H9 (cell line): ENCODE measurements around the gene COTL1. TPM values are rescaled to one million over a fixed set of nuclear protein-coding genes. Genes with fewer than 3 reads are reported as not detected.
A peak's percentile ranks its signal among the peaks of the same experiment; 100 is the strongest.

Source experiments
- DNase-seq: peaks from one replicate; pipeline ENCODE4 v3.0.0-alpha.2; 2017
- H2AFZ ChIP-seq: one replicate; pipeline ENCODE4 v1.6.1; 2013; ENCODE audit warnings: mild to moderate bottlenecking, low read length, control low read depth, moderate library complexity
- H2AK5ac ChIP-seq: 2 replicates; pipeline ENCODE4 v1.6.1; 2013; ENCODE audit warnings: low read length, control low read depth, mixed read lengths; ENCODE audit not compliant: insufficient read length
- H2BK120ac ChIP-seq: one replicate; pipeline ENCODE4 v1.6.1; 2013; ENCODE audit warnings: low read depth, mild to moderate bottlenecking, low read length, control low read depth, inconsistent platforms; ENCODE audit not compliant: poor library complexity, severe bottlenecking
- H2BK12ac ChIP-seq: 2 replicates; pipeline ENCODE4 v1.6.1; 2013; ENCODE audit warnings: low read length, control low read depth, mixed read lengths, low read depth; ENCODE audit not compliant: insufficient read length
- H2BK15ac ChIP-seq: 2 replicates; pipeline ENCODE4 v1.6.1; 2013; ENCODE audit warnings: low read depth, low read length, control low read depth
- H2BK20ac ChIP-seq: one replicate; pipeline ENCODE4 v1.6.1; 2013; ENCODE audit warnings: low read depth, mild to moderate bottlenecking, low read length, control low read depth, inconsistent platforms; ENCODE audit not compliant: poor library complexity, severe bottlenecking
- H2BK5ac ChIP-seq: 2 replicates; pipeline ENCODE4 v1.6.1; 2013; ENCODE audit warnings: low read length, control low read depth, mixed read lengths; ENCODE audit not compliant: insufficient read length
- H3K14ac ChIP-seq: 2 replicates; pipeline ENCODE4 v1.6.1; 2013; ENCODE audit warnings: low read length, control low read depth; ENCODE audit not compliant: insufficient read depth
- H3K18ac ChIP-seq: 2 replicates; pipeline ENCODE4 v1.6.1; 2013; ENCODE audit warnings: low read depth, mild to moderate bottlenecking, mixed read lengths, low read length, control low read depth; ENCODE audit not compliant: insufficient read length
- H3K23ac ChIP-seq: 2 replicates; pipeline ENCODE4 v1.6.1; 2013; ENCODE audit warnings: low read length, control low read depth, mixed read lengths, low read depth; ENCODE audit not compliant: insufficient read length
- H3K23me2 ChIP-seq: 2 replicates; pipeline ENCODE4 v1.6.1; 2013; ENCODE audit warnings: low read depth, mild to moderate bottlenecking, mixed read lengths, low read length, control low read depth; ENCODE audit not compliant: insufficient read length, poor library complexity, severe bottlenecking
- H3K27ac ChIP-seq: 2 replicates; pipeline ENCODE4 v1.5.1; 2013; ENCODE audit warnings: low read length, control low read depth, mixed read lengths, low read depth; ENCODE audit not compliant: insufficient read length
- H3K27me3 ChIP-seq: 2 replicates; pipeline ENCODE4 v1.6.1; 2013; ENCODE audit warnings: low read length, control low read depth, inconsistent platforms; ENCODE audit not compliant: insufficient read depth
- H3K4ac ChIP-seq: 2 replicates; pipeline ENCODE4 v1.6.1; 2013; ENCODE audit warnings: low read depth, mild to moderate bottlenecking, control low read depth, inconsistent platforms, low read length, moderate library complexity
- H3K4me1 ChIP-seq: 2 replicates; pipeline ENCODE4 v1.6.1; 2013; ENCODE audit warnings: low read length, control low read depth, inconsistent platforms; ENCODE audit not compliant: insufficient read depth
- H3K4me2 ChIP-seq: 2 replicates; pipeline ENCODE4 v1.6.1; 2013; ENCODE audit warnings: low read length, control low read depth, mixed read lengths; ENCODE audit not compliant: insufficient read length, insufficient read depth
- H3K56ac ChIP-seq: 2 replicates; pipeline ENCODE4 v1.6.1; 2013; ENCODE audit warnings: low read depth, mild to moderate bottlenecking, mixed read lengths, low read length, control low read depth; ENCODE audit not compliant: insufficient read length
- H3K79me1 ChIP-seq: 2 replicates; pipeline ENCODE4 v1.6.1; 2013; ENCODE audit warnings: low read depth, mild to moderate bottlenecking, moderate library complexity, low read length, control low read depth, inconsistent platforms; ENCODE audit not compliant: insufficient read depth, poor library complexity, severe bottlenecking
- H3K79me2 ChIP-seq: 2 replicates; pipeline ENCODE4 v1.6.1; 2013; ENCODE audit warnings: low read length, control low read depth, inconsistent platforms; ENCODE audit not compliant: insufficient read depth
- H3K9ac ChIP-seq: 2 replicates; pipeline ENCODE4 v1.6.1; 2013; ENCODE audit warnings: low read length, control low read depth, mixed read lengths; ENCODE audit not compliant: insufficient read length; ENCODE audit errors: extremely low read depth
- H3K9me3 ChIP-seq: one replicate; pipeline ENCODE4 v1.6.1; 2013; ENCODE audit warnings: low read depth, low read length, inconsistent platforms; ENCODE audit not compliant: control insufficient read depth
- H3T11ph ChIP-seq: one replicate; pipeline ENCODE4 v1.6.1; 2013; ENCODE audit warnings: mild to moderate bottlenecking, low read length, control low read depth, inconsistent platforms
- H4K20me1 ChIP-seq: one replicate; pipeline ENCODE4 v1.6.1; 2013; ENCODE audit not compliant: control insufficient read depth, insufficient read length, insufficient read depth
- H4K5ac ChIP-seq: 2 replicates; pipeline ENCODE4 v1.6.1; 2013; ENCODE audit warnings: low read depth, mild to moderate bottlenecking, mixed read lengths, low read length, control low read depth; ENCODE audit not compliant: insufficient read length
- H4K8ac ChIP-seq: replicated peaks from 2 replicates; pipeline ENCODE4 v1.6.1; 2013; ENCODE audit warnings: low read length, control low read depth, mixed read lengths, low read depth; ENCODE audit not compliant: insufficient read length
- H4K91ac ChIP-seq: 2 replicates; pipeline ENCODE4 v1.6.1; 2013; ENCODE audit warnings: low read depth, mild to moderate bottlenecking, moderate library complexity, mixed read lengths, low read length, control low read depth; ENCODE audit not compliant: insufficient read length
- H3K27ac Mint-ChIP-seq, 3 experiments: 2 replicates in 2 of 3; 3 replicates in 1 of 3; pipeline ENCODE4 v1.8.0; 2020 to 2021; ENCODE audit warnings: mixed read lengths in 3 of 3, mild to moderate bottlenecking in 1 of 3, moderate library complexity in 1 of 3
- H3K27me3 Mint-ChIP-seq: 2 replicates; pipeline ENCODE4 v1.8.0; 2021; ENCODE audit warnings: low read depth, mild to moderate bottlenecking, moderate library complexity, mixed read lengths
- H3K36me3 Mint-ChIP-seq, 3 experiments: 2 replicates in 2 of 3; 3 replicates in 1 of 3; pipeline ENCODE4 v1.8.0; 2020 to 2021; ENCODE audit warnings: low read depth in 3 of 3, mixed read lengths in 3 of 3; ENCODE audit not compliant: insufficient read depth in 1 of 3
- H3K4me1 Mint-ChIP-seq, 2 experiments: 2 replicates each; pipeline ENCODE4 v1.8.0; 2020; ENCODE audit warnings: mixed read lengths in 2 of 2
- H3K4me3 Mint-ChIP-seq, 2 experiments: 2 replicates in 1 of 2; 3 replicates in 1 of 2; pipeline ENCODE4 v1.8.0; 2020 to 2021; ENCODE audit warnings: mild to moderate bottlenecking in 2 of 2, mixed read lengths in 2 of 2, moderate library complexity in 1 of 2
- H3K9me3 Mint-ChIP-seq, 2 experiments: 2 replicates in 1 of 2; 3 replicates in 1 of 2; pipeline ENCODE4 v1.8.0; 2020; ENCODE audit warnings: mild to moderate bottlenecking in 2 of 2, mixed read lengths in 2 of 2, moderate library complexity in 1 of 2
- WGBS: extraction: QIAGEN DNeasy Blood & Tissue Kit; methylation state at CpG from one replicate; pipeline ENCODE4 v1.1.7; 2013; ENCODE audit warnings: missing lambda C conversion rate, low lambda C conversion rate, mixed read lengths; ENCODE audit not compliant: insufficient read length; ENCODE audit errors: extremely low coverage; 5-methylcytosine and 5-hydroxymethylcytosine counted together
- total RNA-seq: library from RNA; stranded (reverse); gene quantifications from 2 replicates; pipeline ENCODE4 v1.2.1, GENCODE V29; 2021
- TF ChIP-seq, protein P1 (sequence below): fragments of 200-600 bp; sonication (generic); conservative IDR thresholded peaks from 3 replicates; pipeline ENCODE4 v1.8.0; 2021; ENCODE audit warnings: antibody characterized with exemption, mild to moderate bottlenecking

COTL1 gene
- total RNA-seq, 1 experiment from 2014 or later: 81.4 TPM

DNA sequence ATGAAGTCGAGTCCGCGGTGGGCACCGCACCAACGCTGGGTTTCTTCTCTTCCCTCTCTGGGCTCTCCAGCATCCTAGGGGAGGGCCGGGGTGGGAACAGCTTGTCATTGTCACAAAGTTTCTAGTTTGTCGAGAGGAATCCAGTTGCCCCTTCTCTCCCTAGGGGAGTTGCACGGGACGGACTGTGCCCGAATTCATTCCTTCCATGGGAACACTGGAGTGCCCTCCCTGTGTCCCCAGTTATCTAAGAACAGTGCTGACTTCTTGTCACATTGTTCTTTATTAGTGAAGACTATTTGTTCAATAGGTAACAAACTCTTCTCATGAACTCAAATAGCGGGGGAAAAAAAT, 31.6 kb upstream of the COTL1 start:
- Mint-ChIP-seq H3K4me3 (peak overlapping the region; percentile 69 to 81), H3K27ac (no peak overlapping the region), H3K4me1 (peaks cover 4 to 13% of the 10 kb centered on the region in 2 experiments; a peak in 3 of 4 replicates), H3K27me3 (peaks cover 26% of the 10 kb centered on the region), H3K36me3 (peaks cover 4 to 18% (median 10%) of the 10 kb centered on the region in 3 experiments; a peak in 6 of 7 replicates), H3K9me3 (no peaks in the 10 kb centered on the region)
- Histone ChIP-seq H2BK15ac (no peak overlapping the region), H2BK120ac (no peak overlapping the region), H2BK12ac (no peak overlapping the region), H3T11ph (no peak overlapping the region), H2BK5ac (no peak overlapping the region), H3K23ac (no peak overlapping the region), H4K8ac (no peak overlapping the region), H3K4me2 (peak overlapping the region; percentile 61), H3K23me2 (peaks cover 5% of the 10 kb centered on the region), H3K56ac (no peak overlapping the region), H3K79me1 (no peaks in the 10 kb centered on the region), H2BK20ac (no peak overlapping the region), H3K14ac (no peak overlapping the region), H4K5ac (no peak overlapping the region), H3K27me3 (no peaks in the 10 kb centered on the region), H3K9ac (no peak overlapping the region), H3K79me2 (no peaks in the 10 kb centered on the region; the same call in 1 of the 2 replicates), H3K4me1 (no peaks in the 10 kb centered on the region), H4K91ac (no peak overlapping the region), H2AFZ (no peak overlapping the region), H4K20me1 (no peaks in the 10 kb centered on the region), H3K27ac (no peak overlapping the region), H3K18ac (no peak overlapping the region), H3K4ac (no peak overlapping the region), H2AK5ac (no peak overlapping the region), H3K9me3 (no peaks in the 10 kb centered on the region)
- no peak for DNase-seq
- WGBS: no CpG with 5 or more reads among the region's 11 CpGs
- TF ChIP-seq, protein P1, sequence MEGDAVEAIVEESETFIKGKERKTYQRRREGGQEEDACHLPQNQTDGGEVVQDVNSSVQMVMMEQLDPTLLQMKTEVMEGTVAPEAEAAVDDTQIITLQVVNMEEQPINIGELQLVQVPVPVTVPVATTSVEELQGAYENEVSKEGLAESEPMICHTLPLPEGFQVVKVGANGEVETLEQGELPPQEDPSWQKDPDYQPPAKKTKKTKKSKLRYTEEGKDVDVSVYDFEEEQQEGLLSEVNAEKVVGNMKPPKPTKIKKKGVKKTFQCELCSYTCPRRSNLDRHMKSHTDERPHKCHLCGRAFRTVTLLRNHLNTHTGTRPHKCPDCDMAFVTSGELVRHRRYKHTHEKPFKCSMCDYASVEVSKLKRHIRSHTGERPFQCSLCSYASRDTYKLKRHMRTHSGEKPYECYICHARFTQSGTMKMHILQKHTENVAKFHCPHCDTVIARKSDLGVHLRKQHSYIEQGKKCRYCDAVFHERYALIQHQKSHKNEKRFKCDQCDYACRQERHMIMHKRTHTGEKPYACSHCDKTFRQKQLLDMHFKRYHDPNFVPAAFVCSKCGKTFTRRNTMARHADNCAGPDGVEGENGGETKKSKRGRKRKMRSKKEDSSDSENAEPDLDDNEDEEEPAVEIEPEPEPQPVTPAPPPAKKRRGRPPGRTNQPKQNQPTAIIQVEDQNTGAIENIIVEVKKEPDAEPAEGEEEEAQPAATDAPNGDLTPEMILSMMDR: no peak
